ENCODE measurements around the gene DCT.
"Not testable (repeated sequence)": the region's sequence is repeated elsewhere in the genome, so short reads cannot be mapped to it uniquely, and the experiment has no call there.

Gene DCT

DNA sequence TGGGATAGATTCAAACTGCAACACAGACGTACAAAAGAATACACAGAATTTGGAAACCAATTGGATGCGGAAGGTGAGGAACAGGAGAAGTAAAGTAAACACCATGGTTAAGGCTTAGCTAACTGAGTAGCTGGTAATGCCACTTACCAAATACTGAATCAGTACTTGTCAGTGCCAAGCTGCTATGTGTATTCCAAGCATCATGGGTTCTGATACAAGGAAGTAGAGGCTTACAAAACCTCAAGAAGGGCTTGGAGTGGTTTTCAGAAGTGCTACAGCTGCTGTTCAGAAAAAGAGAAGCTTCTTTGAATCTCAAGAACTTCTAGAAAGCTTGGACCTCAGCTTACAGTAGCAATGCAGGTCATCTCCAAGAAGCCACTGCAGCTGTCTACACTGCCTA, 35.9 kb upstream of the DCT start:
- DNase-seq (ENCODE audit: low spot score): no peak
- no peak for TF ChIP-seq CTCF (IDR thresholded peaks at IDR 0.05; ENCODE audit: extremely low read depth, missing control alignments)

GRCh38 chr13:94513026-94513425, 33.5 kb upstream of the DCT start:
- no peak for TF ChIP-seq CTCF (IDR thresholded peaks at IDR 0.05; ENCODE audit: extremely low read depth, missing control alignments)

DNA sequence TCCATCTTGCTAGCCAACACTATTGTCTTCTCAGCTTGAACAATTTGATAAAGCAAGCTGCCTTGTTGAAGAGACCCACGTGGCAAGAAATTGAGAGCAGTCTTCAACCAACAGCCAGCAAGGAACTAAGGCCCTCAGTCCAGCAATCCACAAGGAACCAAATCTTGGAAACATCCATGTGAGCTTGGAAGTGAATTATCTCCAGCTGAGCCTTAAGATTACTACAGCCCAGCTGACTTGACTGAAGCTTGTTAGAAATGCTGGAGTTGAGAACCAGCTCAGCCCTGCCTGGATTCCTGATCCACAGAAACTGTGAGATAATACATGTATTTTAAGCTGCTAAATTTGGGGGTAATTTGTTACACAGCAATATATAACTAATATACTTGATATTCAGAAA, 26.2 kb upstream of the DCT start:
- TF ChIP-seq CTCF (IDR thresholded peaks at IDR 0.05; ENCODE audit: extremely low read depth, missing control alignments): no peak

More at GRCh38 chr13:94513026-94513425, 33.5 kb upstream of the DCT start:
- no peak for DNase-seq (ENCODE audit: low spot score)

GRCh38 chr13:94503851-94504250, 24.4 kb upstream of the DCT start:
- no peak for TF ChIP-seq CTCF (IDR thresholded peaks at IDR 0.05; ENCODE audit: extremely low read depth, missing control alignments)
- no peak for DNase-seq (ENCODE audit: low spot score)

More for the DNA sequence above, 26.2 kb upstream of the DCT start:
- no peak for DNase-seq (ENCODE audit: low spot score)

GRCh38 chr13:94498831-94499230, 19.3 kb upstream of the DCT start:
- not testable (repeated sequence) for DNase-seq (ENCODE audit: low spot score)

GRCh38 chr13:94495806-94496205, 16.3 kb upstream of the DCT start:
- DNase-seq (ENCODE audit: low spot score): no peak
- TF ChIP-seq CTCF (IDR thresholded peaks at IDR 0.05; ENCODE audit: extremely low read depth, missing control alignments): no peak

DNA sequence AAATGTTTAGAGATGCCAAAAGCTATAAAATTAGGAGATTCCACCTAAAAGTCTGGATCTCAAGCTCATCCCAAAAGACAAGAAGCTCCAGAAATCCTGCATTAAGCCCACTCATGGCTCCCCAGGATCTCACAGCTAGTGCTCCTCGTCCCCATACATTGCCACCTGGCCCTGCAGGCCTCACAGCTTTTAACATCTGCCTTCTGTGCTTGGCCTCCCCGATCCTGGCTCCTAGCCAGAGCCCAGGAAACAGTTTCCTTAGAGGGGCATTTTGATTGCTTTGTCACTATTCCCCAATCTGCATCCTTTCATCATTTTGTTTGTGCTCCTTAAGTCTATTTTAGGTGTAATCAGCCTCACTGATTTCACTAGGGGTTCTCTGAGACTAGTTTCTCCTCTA, 14.5 kb upstream of the DCT start:
- TF ChIP-seq CTCF (IDR thresholded peaks at IDR 0.05; ENCODE audit: extremely low read depth, missing control alignments): no peak
- no peak for DNase-seq (ENCODE audit: low spot score)

- no peak for DNase-seq (ENCODE audit: low spot score)
- TF ChIP-seq CTCF (IDR thresholded peaks at IDR 0.05; ENCODE audit: extremely low read depth, missing control alignments): no peak
These were observed 7.6 kb upstream of the DCT start for GRCh38 chr13:94487043-94487442.
